ENCODE results near the gene ARIH2. TPM values are rescaled to one million over a fixed set of nuclear protein-coding genes. Genes with fewer than 3 reads are reported as not detected.

The ARIH2 gene
- total and polyA plus RNA-seq, 2 of the 8 experiments (the other 6 are each of a cell fraction or from before 2014, with no cell fraction given): 72.9 to 136 TPM

GRCh38 chr3:48990636-48991469 lies 72.2 kb downstream of the ARIH2 start:
- CTCF ChIA-PET (ENCODE audit: partially characterized antibody): interaction anchor here (0.8 to 19.9 kb wide), 5 partner anchors 10 to 591 kb away, joined by 3 to 467 read pairs (median 4); partner anchors contain the start of genes DALRD3, NDUFAF3 and WDR6
- H3K79me2 ChIP-seq (ENCODE audit: control insufficient read depth in 1 of 2, insufficient read depth in 2 of 2, low read length in 2 of 2): peaks cover 0 to 21% of the 10 kb centered on the region in 2 experiments; a peak in 2 of 4 replicates
- H3K4me2 ChIP-seq (ENCODE audit: insufficient read depth in 1 of 2, low read depth in 2 of 2, low read length in 2 of 2): peak overlapping the region; percentile 84 to 94
- H4K20me1 ChIP-seq (replicated peaks in 1 of 2; ENCODE audit: control insufficient read depth in 1 of 2, insufficient read depth in 2 of 2, low read length in 2 of 2): peaks cover 3% of the 10 kb centered on the region in 2 experiments
- peak overlapping the region; percentile 66 to 83 (median 76) for H3K4me3 ChIP-seq (ENCODE audit: extremely low read depth in 1 of 4, insufficient read depth in 2 of 4, low read depth in 3 of 4, low read length in 4 of 4)
- no peaks in the 10 kb centered on the region for H3K27me3 ChIP-seq (replicated peaks in 1 of 4; ENCODE audit: control insufficient read depth in 3 of 4, extremely low read depth in 1 of 4, insufficient read depth in 3 of 4, low read length in 3 of 4)
- peaks cover 7 to 17% (median 10%) of the 10 kb centered on the region in 4 experiments; a peak in 5 of 7 replicates for H3K4me1 ChIP-seq (replicated peaks in 1 of 4; ENCODE audit: control insufficient read depth in 3 of 4, insufficient read depth in 4 of 4, low read length in 3 of 4)
- peak overlapping the region; percentile 97 for H4K5ac ChIP-seq (ENCODE audit: insufficient read length, low read depth, low read length)
- H3K14ac ChIP-seq (ENCODE audit: insufficient read length): no peak overlapping the region
- H2BK12ac ChIP-seq (ENCODE audit: low read depth, low read length): peak overlapping the region; percentile 46; the same call in 1 of the 2 replicates
- peak overlapping the region; percentile 85 for H4K8ac ChIP-seq (ENCODE audit: extremely low read depth, insufficient read depth, low read length)
- no peaks in the 10 kb centered on the region; the same call in 1 of the 2 replicates for H3K79me1 ChIP-seq (ENCODE audit: low read depth, low read length)
- no peak overlapping the region for H3K23ac ChIP-seq (ENCODE audit: insufficient read length)
- peak overlapping the region; percentile 87; the same call in 1 of the 2 replicates for H2BK5ac ChIP-seq (ENCODE audit: low read depth, low read length)
- POLR2A ChIA-PET (ENCODE audit: partially characterized antibody): interaction anchor here (0.6 to 38.8 kb wide), 9 partner anchors 8 to 329 kb away, joined by 3 to 1518 read pairs (median 4); partner anchors contain the start of genes CELSR3, DALRD3, IMPDH2 and NDUFAF3
- peaks cover 20% of the 10 kb centered on the region for H3K23me2 ChIP-seq (ENCODE audit: low read depth, low read length)
- no peak overlapping the region for H2BK15ac ChIP-seq (ENCODE audit: low read length)
- peak in 1 of 2 experiments; percentile 72 for DNase-seq (ENCODE audit: low read depth in 1 of 2, low spot score in 2 of 2)
- H3K36me3 ChIP-seq (ENCODE audit: control insufficient read depth in 2 of 4, insufficient read depth in 4 of 4, low read length in 3 of 4): peaks cover 0 to 3% (median under 1%) of the 10 kb centered on the region in 4 experiments; a peak in 2 of 8 replicates
- peak overlapping the region; percentile 92 for H4K91ac ChIP-seq (replicated peaks; ENCODE audit: insufficient read length, low read length)
- no peak overlapping the region; the same call in 1 of the 2 replicates for H2AK5ac ChIP-seq (ENCODE audit: low read depth, low read length)
- peak overlapping the region; percentile 94 for H3K4ac ChIP-seq (replicated peaks; ENCODE audit: insufficient read length, low read depth, low read length)
- WGBS, 2 experiments (ENCODE audit: extremely low coverage in 1 of 2, insufficient coverage in 1 of 2, insufficient read length in 1 of 2, insufficient replicate concordance in 2 of 2, low coverage in 1 of 2, low lambda C conversion rate in 2 of 2, missing lambda C conversion rate in 1 of 2): 11% methylated on average over 31 of the region's 40 CpGs; no CpG with 5 or more reads in 1 of the 2 experiments
- H3K9ac ChIP-seq (replicated peaks in 1 of 4; ENCODE audit: extremely low read depth in 1 of 4, low read depth in 3 of 4, low read length in 3 of 4): peak overlapping the region; percentile 52 to 89 (median 84)
- H2BK20ac ChIP-seq (ENCODE audit: low read length): no peak overlapping the region
- FAIRE-seq: no peak
- H3K27ac ChIP-seq (ENCODE audit: low read depth, low read length): peak overlapping the region; percentile 87
- peak overlapping the region; percentile 62 for H2BK120ac ChIP-seq (replicated peaks; ENCODE audit: low read depth, low read length)
- H2AFZ ChIP-seq (ENCODE audit: low read length): peak overlapping the region; percentile 36; the same call in 1 of the 2 replicates
- H3K9me3 ChIP-seq (ENCODE audit: insufficient read depth in 2 of 2, low read depth in 1 of 2, low read length in 1 of 2): no peaks in the 10 kb centered on the region
- peak overlapping the region; percentile 77 for H3K56ac ChIP-seq (replicated peaks; ENCODE audit: insufficient read length, low read depth, low read length)
- peak overlapping the region; percentile 93 for H3K18ac ChIP-seq (ENCODE audit: extremely low read depth, low read length)
- TF ChIP-seq SIX5 (IDR thresholded peaks at IDR 0.05; ENCODE audit: low read depth, low read length): no peak
- TF ChIP-seq E2F6 (IDR thresholded peaks at IDR 0.05): peak; percentile 29
- TF ChIP-seq NANOG (IDR thresholded peaks at IDR 0.05; ENCODE audit: insufficient read depth, low read depth, low read length, poor library complexity, severe bottlenecking): no peak
- TF ChIP-seq CBX5 (IDR thresholded peaks at IDR 0.05; ENCODE audit: low read depth, low read length): no peak
- TF ChIP-seq SRF (IDR thresholded peaks at IDR 0.05; ENCODE audit: low read depth, low read length): no peak
- TF ChIP-seq EP300 (IDR thresholded peaks at IDR 0.05; ENCODE audit: borderline replicate concordance in 1 of 2, low read depth in 2 of 2, low read length in 2 of 2): no peak
- no peak for TF ChIP-seq JUN (IDR thresholded peaks at IDR 0.05; ENCODE audit: low read depth, low read length)
- no peak for TF ChIP-seq RNF2 (IDR thresholded peaks at IDR 0.05; ENCODE audit: borderline replicate concordance, low read depth, low read length, missing control alignments, poor library complexity, severe bottlenecking)
- TF ChIP-seq RXRA (IDR thresholded peaks at IDR 0.05; ENCODE audit: insufficient read depth, low read depth, low read length): no peak

Measured in H1 (cell line).